GM18861 (cell line): ENCODE data around the gene VPS25.
A peak's percentile ranks its signal among the peaks of the same experiment; 100 is the strongest.

Experiments
- ATAC-seq: cut with Tn5 transposase; IDR thresholded peaks from one replicate; pipeline ENCODE4 v1.9.1; 2021; ENCODE audit not compliant: unreplicated experiment

Gene VPS25

GRCh38 chr17:42795061-42795460 lies 21.8 kb downstream of the VPS25 start:
- no peak for ATAC-seq

GRCh38 chr17:42795465-42795864 lies 22.2 kb downstream of the VPS25 start:
- no peak for ATAC-seq

GRCh38 chr17:42796066-42796758 lies 23.0 kb downstream of the VPS25 start:
- no peak for ATAC-seq

DNA sequence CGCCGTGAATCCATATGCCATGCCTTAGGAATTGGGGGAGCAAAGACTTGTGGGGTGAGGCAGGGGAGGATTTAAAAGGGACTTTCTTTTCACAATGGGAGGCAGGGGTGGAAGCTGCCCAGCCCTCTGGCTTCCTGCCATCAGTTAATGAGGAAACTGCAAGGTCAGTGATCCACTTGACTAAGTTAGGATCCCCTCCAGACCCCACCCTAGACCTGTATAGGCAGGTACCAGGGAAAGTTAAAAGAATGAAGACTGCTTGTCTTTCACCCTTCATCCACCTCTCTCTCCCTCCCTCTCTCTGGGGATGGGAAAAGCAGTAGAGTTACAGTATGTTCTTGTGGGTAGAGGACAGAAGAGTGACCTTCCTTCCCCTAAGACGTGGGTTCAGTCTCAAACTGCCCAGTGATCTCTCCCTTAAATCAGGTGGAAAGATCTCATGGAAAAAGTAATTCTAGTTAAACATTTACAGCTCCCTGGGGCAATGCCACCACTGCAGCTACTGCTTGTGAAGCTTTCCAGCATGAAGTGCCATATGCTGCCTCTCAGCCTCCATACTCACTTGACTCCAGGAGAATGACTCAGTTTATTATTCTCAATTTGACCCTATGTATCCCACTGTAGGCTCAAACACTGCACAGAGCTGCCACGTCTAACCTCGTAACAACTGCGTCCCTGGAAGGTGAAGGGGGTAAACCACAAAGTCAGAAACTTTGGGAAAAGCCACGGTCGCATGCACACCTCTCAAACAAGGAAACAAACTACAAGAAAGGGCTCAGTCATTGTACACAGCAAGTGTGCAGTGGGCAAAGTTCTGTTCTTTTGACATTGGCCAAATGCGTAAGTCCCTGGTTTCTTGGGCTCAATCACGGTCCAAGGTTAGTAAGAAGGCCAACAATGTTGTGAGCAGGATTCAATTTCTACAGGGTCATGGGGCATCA lies 24.1 kb downstream of the VPS25 start:
- ATAC-seq, result no peak

DNA sequence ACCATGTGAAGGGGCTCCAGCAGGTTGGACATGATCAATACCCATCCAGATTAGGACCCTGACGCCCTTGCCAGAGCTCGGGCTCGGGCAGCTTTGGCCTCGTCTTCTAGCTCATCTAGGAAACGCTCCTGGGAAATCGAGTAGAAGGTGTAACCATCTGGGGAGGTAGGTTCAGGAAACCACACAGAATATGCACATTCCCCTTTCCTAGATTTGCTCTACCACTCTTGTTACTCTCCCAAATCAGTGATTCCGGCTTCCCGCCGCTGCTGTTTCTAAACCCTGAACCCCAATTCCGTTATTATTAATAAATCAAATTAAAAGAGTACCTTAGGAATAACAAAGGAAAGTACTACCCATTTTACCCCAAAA lies 24.7 kb downstream of the VPS25 start:
- ATAC-seq, result no peak

GRCh38 chr17:42798383-42799380 lies 25.4 kb downstream of the VPS25 start, which contains the start of the genes CNTD1 and COA3:
Gene CNTD1, plus strand, starts transcription at chr17:42798861. Its CDS starts 207 bp downstream, at chr17:42799068.
Gene COA3, minus strand, starts transcription at chr17:42798704. Its CDS starts 23 bp downstream, at chr17:42798681.
- peak; percentile 70 for ATAC-seq

GRCh38 chr17:42803074-42803883 lies 30.0 kb downstream of the VPS25 start:
- no peak for ATAC-seq

- ATAC-seq, result no peak
Measured at GRCh38 chr17:42804918-42805367, 31.7 kb downstream of the VPS25 start.

- ATAC-seq, result no peak
Measured at GRCh38 chr17:42806249-42806648, 33.0 kb downstream of the VPS25 start.

GRCh38 chr17:42809250-42809649 lies 36.0 kb downstream of the VPS25 start:
- ATAC-seq, result no peak

- no peak for ATAC-seq
Measured at GRCh38 chr17:42814633-42815399, 41.6 kb downstream of the VPS25 start.

DNA sequence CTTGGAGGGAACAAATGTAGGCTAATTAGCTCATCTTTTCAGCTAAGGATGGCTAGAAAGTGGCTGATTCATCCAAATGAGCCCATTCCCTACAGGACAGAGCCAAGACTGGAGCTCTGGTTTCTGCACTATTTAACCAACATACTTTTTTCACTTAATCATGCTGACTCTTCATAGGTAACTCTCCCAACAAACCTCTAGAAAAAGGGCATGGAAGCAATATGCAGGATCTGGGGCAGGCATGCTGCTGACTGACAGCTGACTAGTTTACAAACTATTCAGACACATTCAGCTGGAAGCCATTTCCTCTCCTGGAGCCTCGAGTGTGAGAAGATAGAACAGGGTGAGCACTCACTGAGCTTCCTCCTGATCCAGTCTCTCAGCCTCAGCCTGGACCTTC lies 44.6 kb downstream of the VPS25 start:
- ATAC-seq, result no peak

DNA sequence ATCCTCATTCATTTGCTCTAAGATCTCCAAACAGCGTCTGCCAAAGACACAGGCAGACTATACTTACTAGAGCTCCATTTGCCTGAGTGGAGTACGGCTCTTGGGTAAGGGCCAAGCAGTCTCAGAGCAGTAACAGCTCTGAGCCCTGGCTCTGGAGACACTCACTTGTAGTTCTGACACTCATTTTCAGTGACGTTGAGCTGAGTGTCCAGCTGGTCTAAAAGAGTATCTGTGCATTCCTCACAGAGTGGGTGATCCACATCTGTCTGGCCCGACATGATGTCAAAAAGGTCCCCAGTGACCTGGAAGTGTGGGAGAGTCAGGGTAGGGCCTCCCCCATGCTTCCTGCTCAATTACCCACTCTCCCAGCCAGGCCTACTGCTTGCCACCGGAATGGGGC lies 45.1 kb downstream of the VPS25 start:
- ATAC-seq, result no peak

- no peak for ATAC-seq
Measured at GRCh38 chr17:42819939-42820535, 46.8 kb downstream of the VPS25 start.

GRCh38 chr17:42821176-42821575 lies 47.9 kb downstream of the VPS25 start:
- no peak for ATAC-seq

GRCh38 chr17:42827472-42827871 lies 54.2 kb downstream of the VPS25 start:
- ATAC-seq, result no peak
